Esophagus squamous epithelium (tissue), 5 donors: ENCODE measurements around the gene TERT. TPM values are rescaled to one million over a fixed set of nuclear protein-coding genes. Genes with fewer than 3 reads are reported as not detected.
"Not testable (repeated sequence)": the region's sequence is repeated elsewhere in the genome, so short reads cannot be mapped to it uniquely, and the experiment has no call there.

Source experiments
- DNase-seq: peaks from one replicate; lab custom pipeline; 2025; lab: John Stamatoyannopoulos, UW
- H3K27ac ChIP-seq, 4 donors: fragments of 200-600 bp; sonication (generic); one replicate each; pipeline ENCODE4 v1.5.1; 2016 to 2019; ENCODE audit warnings: mild to moderate bottlenecking in 1 of 4
- H3K27me3 ChIP-seq, 4 donors: fragments of 200-600 bp; sonication (generic); 1 replicate in 3 of 4; 2 replicates in 1 of 4; pipeline versions ENCODE4 v1.5.1 to v1.6.0; 2017 to 2021; ENCODE audit warnings: antibody characterized with exemption in 1 of 4
- H3K36me3 ChIP-seq, 3 donors: fragments of 200-600 bp; sonication (generic); one replicate each; pipeline ENCODE4 v1.5.1; 2016 to 2019
- H3K4me1 ChIP-seq, 3 donors: fragments of 200-600 bp; sonication (generic); one replicate each; pipeline ENCODE4 v1.5.1; 2017 to 2019
- H3K4me3 ChIP-seq, 4 donors: fragments of 200-600 bp; sonication (generic); 1 replicate in 3 of 4; 2 replicates in 1 of 4; pipeline ENCODE4 v1.5.1; 2016 to 2019; ENCODE audit warnings: mild to moderate bottlenecking in 2 of 4, moderate library complexity in 1 of 4
- H3K9me3 ChIP-seq, 3 donors: fragments of 200-600 bp; sonication (generic); one replicate each; pipeline ENCODE4 v1.5.1; 2016 to 2019
- POLR2A ChIP-seq, 4 donors: fragments of 450-650 bp; IDR thresholded peaks; one replicate each; pipeline ENCODE4 v1.6.1; 2017; ENCODE audit warnings: antibody characterized with exemption in 4 of 4, mild to moderate bottlenecking in 4 of 4, moderate library complexity in 3 of 4
- WGBS, 2 donors: methylation state at CpG; one replicate each; pipeline ENCODE4 v1.1.5; 2018; 5-methylcytosine and 5-hydroxymethylcytosine counted together
- intact Hi-C: fragments of 100-400 bp; cut with DNase I; formaldehyde crosslinking; loops from one replicate; pipeline ENCODE4 v1.15.0; 2022
- total RNA-seq, 4 donors: library from RNA; depleted of rRNA; stranded (reverse); fragments of >200 nt; gene quantifications; one replicate each; pipeline ENCODE4 v1.1.0, GENCODE V29; 2016
- TF ChIP-seq, protein P1 (sequence below), 6 experiments: fragments of 450-650 bp in 4 of 6; fragments of 200-600 bp in 2 of 6; sonication (generic) in 2 of 6; IDR thresholded peaks; one replicate each; pipeline ENCODE4 v1.5.1; 2016 to 2019; ENCODE audit warnings: antibody characterized with exemption in 6 of 6, mild to moderate bottlenecking in 4 of 6, moderate library complexity in 4 of 6
- donor health status: DM: yes; HTN: yes; CAD: no.

TERT gene
- 1 to 10 TPM in 1 of 4 donors, under 1 TPM in 2, not detected in 1; 0.19 to 9.5 (median 0.31) TPM for total RNA-seq

DNA sequence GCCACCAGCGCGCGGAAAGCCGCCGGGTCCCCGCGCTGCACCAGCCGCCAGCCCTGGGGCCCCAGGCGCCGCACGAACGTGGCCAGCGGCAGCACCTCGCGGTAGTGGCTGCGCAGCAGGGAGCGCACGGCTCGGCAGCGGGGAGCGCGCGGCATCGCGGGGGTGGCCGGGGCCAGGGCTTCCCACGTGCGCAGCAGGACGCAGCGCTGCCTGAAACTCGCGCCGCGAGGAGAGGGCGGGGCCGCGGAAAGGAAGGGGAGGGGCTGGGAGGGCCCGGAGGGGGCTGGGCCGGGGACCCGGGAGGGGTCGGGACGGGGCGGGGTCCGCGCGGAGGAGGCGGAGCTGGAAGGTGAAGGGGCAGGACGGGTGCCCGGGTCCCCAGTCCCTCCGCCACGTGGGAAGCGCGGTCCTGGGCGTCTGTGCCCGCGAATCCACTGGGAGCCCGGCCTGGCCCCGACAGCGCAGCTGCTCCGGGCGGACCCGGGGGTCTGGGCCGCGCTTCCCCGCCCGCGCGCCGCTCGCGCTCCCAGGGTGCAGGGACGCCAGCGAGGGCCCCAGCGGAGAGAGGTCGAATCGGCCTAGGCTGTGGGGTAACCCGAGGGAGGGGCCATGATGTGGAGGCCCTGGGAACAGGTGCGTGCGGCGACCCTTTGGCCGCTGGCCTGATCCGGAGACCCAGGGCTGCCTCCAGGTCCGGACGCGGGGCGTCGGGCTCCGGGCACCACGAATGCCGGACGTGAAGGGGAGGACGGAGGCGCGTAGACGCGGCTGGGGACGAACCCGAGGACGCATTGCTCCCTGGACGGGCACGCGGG lies at the start of gene TERT:
TERT (minus strand) TSS at position 234 of the 815 bp plus-strand sequence; CDS start at position 155, 79 bp downstream.
- no peaks in the 10 kb centered on the region for H3K36me3 ChIP-seq
- 27 to 48% methylated on average over 15 to 19 of the region's 102 CpGs for WGBS, 2 donors
- no peaks in the 10 kb centered on the region for H3K9me3 ChIP-seq
- DNase-seq, result no peak
- H3K4me1 ChIP-seq, result peaks cover 4 to 15% (median 9%) of the 10 kb centered on the region in 3 donors
- no peak within 1 kb of the TSS for H3K27ac ChIP-seq
- peak within 1 kb of the TSS in 3 of 4 donors; percentile 5 to 52 (median 32) for H3K4me3 ChIP-seq
- intact Hi-C loops, result no loop called here
- TF ChIP-seq, protein P1, sequence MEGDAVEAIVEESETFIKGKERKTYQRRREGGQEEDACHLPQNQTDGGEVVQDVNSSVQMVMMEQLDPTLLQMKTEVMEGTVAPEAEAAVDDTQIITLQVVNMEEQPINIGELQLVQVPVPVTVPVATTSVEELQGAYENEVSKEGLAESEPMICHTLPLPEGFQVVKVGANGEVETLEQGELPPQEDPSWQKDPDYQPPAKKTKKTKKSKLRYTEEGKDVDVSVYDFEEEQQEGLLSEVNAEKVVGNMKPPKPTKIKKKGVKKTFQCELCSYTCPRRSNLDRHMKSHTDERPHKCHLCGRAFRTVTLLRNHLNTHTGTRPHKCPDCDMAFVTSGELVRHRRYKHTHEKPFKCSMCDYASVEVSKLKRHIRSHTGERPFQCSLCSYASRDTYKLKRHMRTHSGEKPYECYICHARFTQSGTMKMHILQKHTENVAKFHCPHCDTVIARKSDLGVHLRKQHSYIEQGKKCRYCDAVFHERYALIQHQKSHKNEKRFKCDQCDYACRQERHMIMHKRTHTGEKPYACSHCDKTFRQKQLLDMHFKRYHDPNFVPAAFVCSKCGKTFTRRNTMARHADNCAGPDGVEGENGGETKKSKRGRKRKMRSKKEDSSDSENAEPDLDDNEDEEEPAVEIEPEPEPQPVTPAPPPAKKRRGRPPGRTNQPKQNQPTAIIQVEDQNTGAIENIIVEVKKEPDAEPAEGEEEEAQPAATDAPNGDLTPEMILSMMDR (IDR thresholded peaks at IDR 0.05), result no peak
- no peak for TF ChIP-seq POLR2A (IDR thresholded peaks at IDR 0.05)
- H3K27me3 ChIP-seq, result peaks cover 0 to 90% (median 0%) of the 10 kb centered on the region in 4 donors

DNA sequence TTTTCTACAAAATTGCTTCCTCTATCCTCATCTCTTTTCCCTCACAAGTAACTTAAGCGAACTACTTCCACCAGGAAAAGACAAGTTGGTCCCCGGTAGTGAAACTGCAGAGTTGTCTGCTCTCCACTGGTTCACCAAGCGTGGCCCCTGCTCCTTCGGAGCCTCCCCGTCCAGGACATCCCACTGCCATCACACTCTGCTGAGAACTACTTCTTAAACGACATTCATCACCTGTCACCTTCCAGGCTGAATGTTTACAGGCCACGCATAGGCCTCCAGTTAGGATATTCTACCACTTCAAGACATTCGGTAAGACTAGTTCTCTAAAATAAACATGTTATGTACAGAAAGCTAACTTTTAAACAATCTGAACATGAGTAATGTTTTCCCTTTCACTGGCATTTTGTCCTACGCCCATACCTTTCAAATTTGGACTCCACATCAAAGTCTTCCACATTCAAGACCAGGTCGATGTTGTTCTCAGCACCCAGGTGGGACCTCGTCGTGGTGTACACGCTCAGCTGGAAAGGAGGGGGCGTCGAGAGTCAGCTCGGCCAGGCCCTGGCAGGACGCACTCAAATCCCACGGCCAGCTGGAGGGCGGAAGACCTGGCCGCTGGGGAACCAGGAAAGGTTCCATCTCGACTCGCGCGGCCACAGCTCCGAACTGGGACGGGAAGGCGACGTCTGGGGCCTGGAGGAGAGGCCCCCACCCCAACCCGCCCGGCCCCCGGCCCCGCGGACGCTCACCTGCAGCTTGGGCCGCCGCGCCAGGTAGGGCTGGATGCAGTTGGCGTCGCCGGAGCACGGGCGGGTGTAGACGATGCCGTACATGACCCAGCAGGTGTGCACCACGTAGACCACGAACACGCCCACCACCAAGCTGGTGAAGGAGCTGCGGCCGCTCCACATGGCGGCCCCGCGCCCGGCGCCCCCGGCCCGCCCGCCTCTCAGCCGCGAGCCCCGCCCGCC lies 49.3 kb upstream of the TERT start:
- no peak for DNase-seq
- intact Hi-C loops, result no loop called here
- Histone ChIP-seq H3K36me3 (peaks cover 13 to 41% (median 14%) of the 10 kb centered on the region in 3 donors), H3K27ac (peak overlapping the region; percentile 74 to 93 (median 87)), H3K4me3 (peak overlapping the region; percentile 76 to 96 (median 88)), H3K27me3 (no peaks in the 10 kb centered on the region), H3K4me1 (peaks cover 16 to 35% (median 18%) of the 10 kb centered on the region in 3 donors), H3K9me3 (no peaks in the 10 kb centered on the region)
- no peak for TF ChIP-seq POLR2A (IDR thresholded peaks at IDR 0.05)
- TF ChIP-seq, protein P1 (IDR thresholded peaks at IDR 0.05), result no peak
- WGBS, 2 donors, result 17 to 33% methylated on average over 9 to 17 of the region's 61 CpGs

DNA sequence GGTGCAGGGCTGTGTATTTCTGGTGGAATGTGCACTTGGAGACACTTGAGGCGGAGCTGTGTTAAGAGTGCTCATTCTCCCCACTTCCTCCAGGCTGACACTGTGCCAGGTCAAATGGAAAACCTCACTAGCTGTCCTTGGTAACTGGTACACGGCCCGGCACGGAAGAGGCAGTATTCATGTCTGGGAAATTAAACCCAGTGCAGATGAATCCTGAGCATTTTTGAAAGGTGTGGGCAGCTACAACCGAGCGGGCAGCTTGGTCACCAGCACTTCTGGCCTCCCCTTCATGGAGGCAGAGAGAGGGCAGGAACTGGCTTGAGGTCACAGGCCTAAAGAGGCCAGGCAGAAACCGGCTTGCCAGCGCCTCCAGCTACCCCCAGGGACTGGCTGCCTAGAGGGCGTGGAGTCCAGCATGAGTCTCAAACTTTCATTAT lies 48.5 kb upstream of the TERT start:
- DNase-seq, result no peak
- H3K36me3 ChIP-seq, result peaks cover 15 to 50% (median 18%) of the 10 kb centered on the region in 3 donors
- WGBS, 2 donors, result 64 to 86% methylated on average over 6 to 7 of the region's 9 CpGs
- no peak for TF ChIP-seq POLR2A (IDR thresholded peaks at IDR 0.05)
- TF ChIP-seq, protein P1 (IDR thresholded peaks at IDR 0.05), result no peak
- no peak overlapping the region for H3K27ac ChIP-seq
- intact Hi-C loops, result no loop called here
- H3K4me1 ChIP-seq, result peaks cover 16 to 35% (median 18%) of the 10 kb centered on the region in 3 donors
- H3K4me3 ChIP-seq, result peak overlapping the region in 1 of 4 donors; percentile 96
- H3K9me3 ChIP-seq, result no peaks in the 10 kb centered on the region
- H3K27me3 ChIP-seq, result no peaks in the 10 kb centered on the region

DNA sequence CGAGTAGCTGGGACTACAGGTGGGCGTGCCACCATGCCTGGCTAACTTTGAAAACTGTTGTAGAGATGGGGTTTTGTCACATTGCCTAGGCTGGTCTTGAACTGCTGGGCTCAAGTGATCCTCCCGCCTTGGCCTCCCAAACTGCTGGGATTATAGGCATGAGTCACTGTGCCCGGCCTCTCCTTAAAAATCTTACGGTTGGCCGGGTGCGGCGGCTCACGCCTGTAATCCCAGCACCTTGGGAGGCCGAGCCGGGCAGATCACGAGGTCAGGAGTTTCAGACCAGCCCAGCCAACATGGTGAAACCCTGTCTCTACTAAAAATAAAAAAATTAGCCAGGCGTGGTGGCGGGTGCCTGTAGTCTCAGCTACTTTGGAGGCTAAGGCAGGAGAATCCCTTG lies 47.8 kb upstream of the TERT start:
- peaks cover 21 to 56% (median 23%) of the 10 kb centered on the region in 3 donors for H3K36me3 ChIP-seq
- intact Hi-C loops, H3K9me3 ChIP-seq, DNase-seq, H3K27me3 ChIP-seq, H3K4me3 ChIP-seq: not testable (repeated sequence)
- peak overlapping the region in 1 of 4 donors; percentile 10 for H3K27ac ChIP-seq
- H3K4me1 ChIP-seq, result peaks cover 16 to 35% (median 18%) of the 10 kb centered on the region in 3 donors
- WGBS, 2 donors, result 78 to 86% methylated on average over 3 to 4 of the region's 14 CpGs

DNA sequence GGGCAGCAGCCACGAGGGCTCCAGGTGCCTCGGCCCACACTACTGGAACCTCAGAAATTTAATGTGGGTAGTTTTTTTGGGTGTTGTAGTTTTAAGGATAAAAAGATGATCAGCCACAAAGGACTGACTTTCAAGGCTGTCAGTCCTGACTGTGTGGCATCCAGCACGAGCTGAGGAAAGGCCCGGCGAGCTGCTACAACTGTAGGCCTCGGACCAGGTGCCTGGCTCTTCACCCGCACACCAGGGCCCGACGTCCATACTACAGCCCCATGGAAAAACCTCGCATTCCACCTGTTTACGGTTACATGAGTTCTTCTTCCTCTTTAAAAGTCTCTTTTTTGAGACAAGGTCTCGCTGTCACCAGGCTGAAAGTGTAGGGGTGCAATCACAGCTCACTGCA lies 47.4 kb upstream of the TERT start:
- H3K36me3 ChIP-seq, result peaks cover 23 to 61% (median 26%) of the 10 kb centered on the region in 3 donors
- TF ChIP-seq, protein P1 (IDR thresholded peaks at IDR 0.05), result no peak
- no peak for TF ChIP-seq POLR2A (IDR thresholded peaks at IDR 0.05)
- no peaks in the 10 kb centered on the region for H3K9me3 ChIP-seq
- WGBS, 2 donors, result 94 to 95% methylated on average over 11 to 12 of the region's 12 CpGs
- H3K4me1 ChIP-seq, result peaks cover 16 to 35% (median 18%) of the 10 kb centered on the region in 3 donors
- intact Hi-C loops, result no loop called here
- no peaks in the 10 kb centered on the region for H3K27me3 ChIP-seq
- DNase-seq, result no peak
- no peak overlapping the region for H3K4me3 ChIP-seq
- peak overlapping the region in 1 of 4 donors; percentile 10 for H3K27ac ChIP-seq
